Measurements from ENCODE around the gene PLCD3.

PLCD3 gene

GRCh38 chr17:45136846-45137560 lies 4.7 kb upstream of the PLCD3 start:
- no peak overlapping the region for H3K4me3 ChIP-seq (ENCODE audit: low read depth, low read length)
- no peak for DNase-seq (ENCODE audit: low read depth)
- no peak for TF ChIP-seq CTCF (conservative IDR thresholded peaks at IDR 0.05; ENCODE audit: low read depth, low read length)

- peak overlapping the region; percentile 68 for H3K4me3 ChIP-seq (ENCODE audit: low read depth, low read length)
- no peak for TF ChIP-seq CTCF (conservative IDR thresholded peaks at IDR 0.05; ENCODE audit: low read depth, low read length)
- DNase-seq (ENCODE audit: low read depth), result no peak
Observed at GRCh38 chr17:45135978-45136791, 3.9 kb upstream of the PLCD3 start.

DNA sequence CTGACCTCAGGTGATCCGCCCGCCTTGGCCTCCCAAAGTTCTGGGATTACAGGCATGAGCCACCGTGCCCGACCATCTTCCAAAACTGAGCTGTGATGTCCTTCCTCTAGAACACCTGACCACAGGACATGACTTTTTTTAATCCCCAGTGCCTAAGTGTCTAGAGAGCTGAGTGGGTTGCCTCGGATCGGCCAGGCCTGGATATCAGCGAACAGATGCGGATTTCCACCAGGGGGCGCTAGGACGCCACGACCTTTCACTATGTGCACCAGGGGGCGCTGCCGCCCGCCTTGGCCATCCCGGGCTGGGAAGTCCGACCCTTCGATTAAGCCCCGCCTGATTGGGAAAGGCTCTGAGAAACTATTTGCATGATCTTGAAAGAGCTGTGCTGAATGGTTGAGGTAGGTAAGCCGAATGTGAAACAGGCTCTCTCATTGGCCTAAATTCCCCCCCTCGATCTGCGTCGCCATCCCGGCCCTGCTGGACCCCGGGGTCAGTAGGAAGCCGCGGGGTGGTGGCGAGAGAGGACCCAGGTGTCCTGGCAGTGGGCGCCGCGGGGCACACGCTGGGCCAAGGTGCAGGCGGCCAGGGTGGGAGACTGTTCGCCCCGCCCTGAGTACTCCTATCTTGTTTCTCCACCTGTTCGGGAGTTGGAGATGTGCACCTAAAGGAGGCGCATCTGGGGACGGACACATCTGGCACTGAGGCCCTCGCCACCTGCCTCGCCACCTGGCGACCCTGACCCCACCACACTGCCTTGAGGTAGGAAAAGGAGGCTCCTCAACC lies 3.1 kb upstream of the PLCD3 start, which contains the start of gene ACBD4:
Gene ACBD4, plus strand, starts transcription at position 496 of the 786 bp plus-strand sequence. CDS start 458 bp downstream, outside the sequence.
- H3K4me3 ChIP-seq (ENCODE audit: low read depth, low read length), result peak within 1 kb of the TSS; percentile 68
- TF ChIP-seq CTCF (conservative IDR thresholded peaks at IDR 0.05; ENCODE audit: low read depth, low read length), result peak; percentile 100
- DNase-seq (ENCODE audit: low read depth), result peak; percentile 98

GRCh38 chr17:45132572-45133463 lies 503 bp upstream of the PLCD3 start:
- H3K4me3 ChIP-seq (ENCODE audit: low read depth, low read length), result peak overlapping the region; percentile 79
- peak; percentile 81 for DNase-seq (ENCODE audit: low read depth)
- TF ChIP-seq CTCF (conservative IDR thresholded peaks at IDR 0.05; ENCODE audit: low read depth, low read length), result peak; percentile 88

GRCh38 chr17:45131616-45132319 lies 547 bp downstream of the PLCD3 start:
- TF ChIP-seq CTCF (conservative IDR thresholded peaks at IDR 0.05; ENCODE audit: low read depth, low read length), result peak; percentile 77
- no peak for DNase-seq (ENCODE audit: low read depth)
- peak overlapping the region; percentile 79 for H3K4me3 ChIP-seq (ENCODE audit: low read depth, low read length)
